BLaER1 treated with 17β-estradiol and CSF1 and Interleukin-3, amounts not matched to agents 10 nM and 100 nM (cell line): ENCODE measurements around the gene ALDOA.

Experiments used
- H3K27ac ChIP-seq, 11 experiments: shearing (Covaris generic); formaldehyde crosslinking; 2 replicates each; pipeline ENCODE4 v1.8.1; 2022
- H3K27me3 ChIP-seq, 11 experiments: shearing (Covaris generic); formaldehyde crosslinking; 2 replicates each; pipeline ENCODE4 v1.8.1; 2022
- H3K36me3 ChIP-seq, 11 experiments: shearing (Covaris generic); formaldehyde crosslinking; 2 replicates each; pipeline ENCODE4 v1.8.1; 2022
- H3K4me1 ChIP-seq, 10 experiments: shearing (Covaris generic); formaldehyde crosslinking; 2 replicates each; pipeline ENCODE4 v1.8.1; 2022
- H3K4me2 ChIP-seq, 11 experiments: shearing (Covaris generic); formaldehyde crosslinking; 2 replicates each; pipeline ENCODE4 v1.8.1; 2022
- H3K4me3 ChIP-seq, 10 experiments: shearing (Covaris generic); formaldehyde crosslinking; 2 replicates each; pipeline ENCODE4 v1.8.1; 2022
- H3K9ac ChIP-seq, 11 experiments: shearing (Covaris generic); formaldehyde crosslinking; 2 replicates each; pipeline ENCODE4 v1.8.1; 2022
- H3K9me3 ChIP-seq, 11 experiments: shearing (Covaris generic); formaldehyde crosslinking; replicated peaks in 1 of 11; 2 replicates each; pipeline ENCODE4 v1.8.1; 2022
- H4K20me1 ChIP-seq, 11 experiments: shearing (Covaris generic); formaldehyde crosslinking; 2 replicates each; pipeline ENCODE4 v1.8.1; 2022
- Cebpa-rat ChIP-seq, 11 experiments: shearing (Covaris generic); IDR thresholded peaks; 2 replicates each; pipeline ENCODE4 v1.8.1; 2022

The ALDOA gene

GRCh38 chr16:30069611-30070462, 4.3 kb downstream of the ALDOA start:
- peaks cover 63 to 81% (median 71%) of the 10 kb centered on the region in 11 experiments for H4K20me1 ChIP-seq
- peak overlapping the region; percentile 97 to 99 (median 99) for H3K4me2 ChIP-seq
- H3K27ac ChIP-seq: peak overlapping the region in 9 of 11 experiments; percentile 9 to 54 (median 32); a peak in 10 of 22 replicates
- peaks cover 74 to 90% (median 83%) of the 10 kb centered on the region in 11 experiments for H3K36me3 ChIP-seq
- peak overlapping the region in 9 of 10 experiments; percentile 2 to 99 (median 98); a peak in 16 of 20 replicates for H3K4me3 ChIP-seq
- H3K27me3 ChIP-seq: no peaks in the 10 kb centered on the region
- no peaks in the 10 kb centered on the region for H3K9me3 ChIP-seq
- no peak for TF ChIP-seq Cebpa-rat (IDR thresholded peaks at IDR 0.05)
- H3K4me1 ChIP-seq: peaks cover 45 to 80% (median 53%) of the 10 kb centered on the region in 10 experiments
- peak overlapping the region; percentile 39 to 97 (median 91); a peak in 21 of 22 replicates for H3K9ac ChIP-seq

- Histone ChIP-seq H3K27me3 (no peaks in the 10 kb centered on the region), H3K27ac (peak overlapping the region in 7 of 11 experiments; percentile 20 to 54 (median 32); a peak in 6 of 22 replicates), H3K4me3 (peak overlapping the region in 6 of 10 experiments; percentile 97 to 99 (median 98); a peak in 12 of 20 replicates), H3K36me3 (peaks cover 74 to 90% (median 83%) of the 10 kb centered on the region in 11 experiments), H3K4me1 (peaks cover 51 to 86% (median 59%) of the 10 kb centered on the region in 10 experiments), H3K9me3 (no peaks in the 10 kb centered on the region), H3K4me2 (peak overlapping the region; percentile 97 to 99 (median 99); a peak in 21 of 22 replicates), H3K9ac (peak overlapping the region; percentile 39 to 97 (median 91); a peak in 20 of 22 replicates), H4K20me1 (peaks cover 63 to 81% (median 71%) of the 10 kb centered on the region in 11 experiments)
- no peak for TF ChIP-seq Cebpa-rat (IDR thresholded peaks at IDR 0.05)
Measured at GRCh38 chr16:30070490-30070889, 4.9 kb downstream of the ALDOA start.

- peak within 1 kb of the TSS; percentile 84 to 98 (median 93) for H3K4me2 ChIP-seq
- no peaks in the 10 kb centered on the region for H3K9me3 ChIP-seq
- H3K9ac ChIP-seq: peak within 1 kb of the TSS; percentile 86 to 98 (median 94)
- peak within 1 kb of the TSS; percentile 83 to 93 (median 88) for H3K27ac ChIP-seq
- H4K20me1 ChIP-seq: peaks cover 54 to 71% (median 59%) of the 10 kb centered on the region in 11 experiments
- peaks cover 65 to 77% (median 72%) of the 10 kb centered on the region in 11 experiments for H3K36me3 ChIP-seq
- TF ChIP-seq Cebpa-rat (IDR thresholded peaks at IDR 0.05): no peak; a peak in 1 of 22 replicates
- H3K4me1 ChIP-seq: peaks cover 25 to 79% (median 43%) of the 10 kb centered on the region in 10 experiments
- peak within 1 kb of the TSS; percentile 83 to 98 (median 94) for H3K4me3 ChIP-seq
- H3K27me3 ChIP-seq: no peaks in the 10 kb centered on the region
Measured at GRCh38 chr16:30075503-30076275, 10.1 kb downstream of the ALDOA start, which contains the start of gene PPP4C. TSS of gene PPP4C (plus strand) at chr16:30075994. CDS start at chr16:30076378, 384 bp downstream.

- peak overlapping the region; percentile 83 to 98 (median 94) for H3K4me3 ChIP-seq
- H3K9ac ChIP-seq: peak overlapping the region; percentile 86 to 98 (median 94)
- H3K9me3 ChIP-seq: no peaks in the 10 kb centered on the region
- H3K4me1 ChIP-seq: peaks cover 24 to 73% (median 41%) of the 10 kb centered on the region in 10 experiments
- H3K27ac ChIP-seq: peak overlapping the region; percentile 83 to 93 (median 88)
- peaks cover 55 to 71% (median 59%) of the 10 kb centered on the region in 11 experiments for H4K20me1 ChIP-seq
- peaks cover 65 to 77% (median 72%) of the 10 kb centered on the region in 11 experiments for H3K36me3 ChIP-seq
- no peak for TF ChIP-seq Cebpa-rat (IDR thresholded peaks at IDR 0.05)
- H3K27me3 ChIP-seq: no peaks in the 10 kb centered on the region
- peak overlapping the region; percentile 84 to 98 (median 93) for H3K4me2 ChIP-seq
Measured at GRCh38 chr16:30076276-30076791, 10.8 kb downstream of the ALDOA start.

- peak overlapping the region; percentile 86 to 98 (median 94); a peak in 21 of 22 replicates for H3K9ac ChIP-seq
- H3K4me2 ChIP-seq: peak overlapping the region; percentile 84 to 98 (median 93)
- H3K27me3 ChIP-seq: no peaks in the 10 kb centered on the region
- peak overlapping the region; percentile 83 to 98 (median 94); a peak in 14 of 20 replicates for H3K4me3 ChIP-seq
- no peak for TF ChIP-seq Cebpa-rat (IDR thresholded peaks at IDR 0.05)
- H3K27ac ChIP-seq: peak overlapping the region in 7 of 11 experiments; percentile 21 to 93 (median 86); a peak in 10 of 22 replicates
- H3K9me3 ChIP-seq: no peaks in the 10 kb centered on the region
- peaks cover 45 to 68% (median 58%) of the 10 kb centered on the region in 11 experiments for H4K20me1 ChIP-seq
- peaks cover 24 to 61% (median 41%) of the 10 kb centered on the region in 10 experiments for H3K4me1 ChIP-seq
- peaks cover 62 to 77% (median 72%) of the 10 kb centered on the region in 11 experiments for H3K36me3 ChIP-seq
Measured at GRCh38 chr16:30077656-30078055, 12.1 kb downstream of the ALDOA start.

GRCh38 chr16:30078744-30079143, 13.2 kb downstream of the ALDOA start:
- no peaks in the 10 kb centered on the region for H3K27me3 ChIP-seq
- no peaks in the 10 kb centered on the region for H3K9me3 ChIP-seq
- no peak for TF ChIP-seq Cebpa-rat (IDR thresholded peaks at IDR 0.05)
- H4K20me1 ChIP-seq: peaks cover 50 to 74% (median 67%) of the 10 kb centered on the region in 11 experiments
- peak overlapping the region in 1 of 11 experiments; percentile 86; a peak in 1 of 22 replicates for H3K27ac ChIP-seq
- H3K4me2 ChIP-seq: peak overlapping the region in 6 of 11 experiments; percentile 84 to 98 (median 95); a peak in 8 of 22 replicates
- peak overlapping the region in 2 of 10 experiments; percentile 93 to 95; a peak in 2 of 20 replicates for H3K4me3 ChIP-seq
- peak overlapping the region in 9 of 11 experiments; percentile 15 to 98 (median 94); a peak in 13 of 22 replicates for H3K9ac ChIP-seq
- peaks cover 24 to 62% (median 40%) of the 10 kb centered on the region in 10 experiments for H3K4me1 ChIP-seq
- peaks cover 65 to 77% (median 73%) of the 10 kb centered on the region in 11 experiments for H3K36me3 ChIP-seq

GRCh38 chr16:30079480-30079879, 13.9 kb downstream of the ALDOA start:
- peaks cover 72 to 79% (median 75%) of the 10 kb centered on the region in 11 experiments for H3K36me3 ChIP-seq
- H3K4me1 ChIP-seq: peaks cover 24 to 61% (median 38%) of the 10 kb centered on the region in 10 experiments
- no peaks in the 10 kb centered on the region for H3K9me3 ChIP-seq
- no peak overlapping the region for H3K4me3 ChIP-seq
- H3K9ac ChIP-seq: 0 out of 22 replicates have a peak overlapping the region, but pooled peaks of 1 of the 11 experiments have one; percentile 29
- TF ChIP-seq Cebpa-rat (IDR thresholded peaks at IDR 0.05): no peak
- H3K27me3 ChIP-seq: no peaks in the 10 kb centered on the region
- H3K27ac ChIP-seq: no peak overlapping the region
- H4K20me1 ChIP-seq: peaks cover 50 to 81% (median 70%) of the 10 kb centered on the region in 11 experiments
- H3K4me2 ChIP-seq: peak overlapping the region in 1 of 11 experiments; percentile 97; a peak in 1 of 22 replicates
